ENCODE data around the gene PLA2G15. TPM values are rescaled to one million over a fixed set of nuclear protein-coding genes. Genes with fewer than 3 reads are reported as not detected.
A peak's percentile ranks its signal among the peaks of the same experiment; 100 is the strongest.

PLA2G15 gene
- total RNA-seq, 4 donors from 2014 or later, result 16.4 to 28.6 (median 22.3) TPM

DNA sequence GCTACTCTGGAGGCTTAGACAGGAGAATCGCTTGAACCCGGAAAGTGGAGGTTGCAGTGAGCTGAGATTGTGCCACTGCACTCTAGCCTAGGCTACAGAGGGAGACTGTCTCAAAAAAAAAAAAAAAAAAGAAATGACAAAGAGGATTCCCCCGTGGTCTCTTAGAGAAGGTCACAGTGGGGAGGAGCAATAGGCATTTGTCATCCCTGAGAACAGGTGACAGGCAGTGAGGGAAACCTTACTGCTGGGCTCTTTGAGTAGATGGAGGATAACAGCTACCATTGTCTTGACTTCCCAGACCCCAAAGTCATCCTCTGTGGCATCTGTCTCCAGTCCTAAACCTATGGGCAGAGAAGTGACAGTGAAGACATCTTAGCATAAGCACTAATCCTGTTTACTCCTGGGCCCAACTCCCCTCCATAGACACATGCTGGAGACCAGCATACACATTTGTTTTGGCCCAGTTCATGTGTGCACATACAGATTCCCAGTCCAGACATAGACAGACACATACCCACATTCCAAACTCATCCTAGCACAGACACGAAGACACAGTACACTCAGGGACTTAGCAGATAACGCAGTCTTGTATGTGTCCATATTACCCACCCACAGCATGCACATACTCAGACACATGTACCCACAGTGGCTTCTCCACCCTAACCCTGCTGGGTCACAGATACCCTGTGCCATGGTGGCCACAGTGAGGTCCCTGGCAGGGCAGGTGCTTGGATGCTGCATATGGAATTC lies 11.9 kb upstream of the PLA2G15 start:
- intact Hi-C loops (cut with DNase I; ENCODE audit: low total_unique reads), result loop anchor here (10.0 kb wide), 1 partner anchor 148 kb away; the partner anchor contains the start of gene NFATC3
- no peak for DNase-seq (ENCODE audit: low spot score in 2 of 2)
- TF ChIP-seq POLR2A (IDR thresholded peaks at IDR 0.05), result no peak
- TF ChIP-seq, protein P1, sequence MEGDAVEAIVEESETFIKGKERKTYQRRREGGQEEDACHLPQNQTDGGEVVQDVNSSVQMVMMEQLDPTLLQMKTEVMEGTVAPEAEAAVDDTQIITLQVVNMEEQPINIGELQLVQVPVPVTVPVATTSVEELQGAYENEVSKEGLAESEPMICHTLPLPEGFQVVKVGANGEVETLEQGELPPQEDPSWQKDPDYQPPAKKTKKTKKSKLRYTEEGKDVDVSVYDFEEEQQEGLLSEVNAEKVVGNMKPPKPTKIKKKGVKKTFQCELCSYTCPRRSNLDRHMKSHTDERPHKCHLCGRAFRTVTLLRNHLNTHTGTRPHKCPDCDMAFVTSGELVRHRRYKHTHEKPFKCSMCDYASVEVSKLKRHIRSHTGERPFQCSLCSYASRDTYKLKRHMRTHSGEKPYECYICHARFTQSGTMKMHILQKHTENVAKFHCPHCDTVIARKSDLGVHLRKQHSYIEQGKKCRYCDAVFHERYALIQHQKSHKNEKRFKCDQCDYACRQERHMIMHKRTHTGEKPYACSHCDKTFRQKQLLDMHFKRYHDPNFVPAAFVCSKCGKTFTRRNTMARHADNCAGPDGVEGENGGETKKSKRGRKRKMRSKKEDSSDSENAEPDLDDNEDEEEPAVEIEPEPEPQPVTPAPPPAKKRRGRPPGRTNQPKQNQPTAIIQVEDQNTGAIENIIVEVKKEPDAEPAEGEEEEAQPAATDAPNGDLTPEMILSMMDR (IDR thresholded peaks at IDR 0.05), result no peak
- no peak overlapping the region for H3K4me3 ChIP-seq (ENCODE audit: low read depth, poor library complexity, severe bottlenecking)
- WGBS, 2 donors, result 68 to 75% methylated on average over 5 of the region's 5 CpGs

DNA sequence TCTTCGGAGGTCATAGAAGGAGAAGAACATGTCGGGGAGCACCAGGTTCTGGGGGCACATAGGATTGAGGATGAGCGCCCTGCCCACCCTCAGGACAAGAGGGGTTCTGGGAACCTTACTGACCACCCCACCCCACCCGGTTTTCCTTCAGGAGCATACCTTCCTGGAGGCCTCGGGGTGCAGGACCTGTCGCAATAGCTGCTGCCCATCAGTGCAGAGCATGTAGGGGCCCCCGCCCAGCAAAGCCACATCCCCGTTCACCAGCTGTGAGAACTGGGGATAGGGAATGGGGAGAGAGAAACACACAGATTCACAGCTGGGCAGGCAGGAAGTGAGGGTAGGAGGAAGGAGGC lies 11.4 kb upstream of the PLA2G15 start:
- DNase-seq (ENCODE audit: low spot score in 2 of 2), result peak in 1 of 2 donors; percentile 86
- TF ChIP-seq POLR2A (IDR thresholded peaks at IDR 0.05), result no peak
- TF ChIP-seq, protein P1 (IDR thresholded peaks at IDR 0.05), result no peak
- H3K4me3 ChIP-seq (ENCODE audit: low read depth, poor library complexity, severe bottlenecking), result no peak overlapping the region
- WGBS, 2 donors, result 54 to 63% methylated on average over 7 to 8 of the region's 8 CpGs
- intact Hi-C loops (cut with DNase I; ENCODE audit: low total_unique reads), result loop anchor here (10.0 kb wide), 1 partner anchor 149 kb away; the partner anchor contains the start of gene NFATC3

DNA sequence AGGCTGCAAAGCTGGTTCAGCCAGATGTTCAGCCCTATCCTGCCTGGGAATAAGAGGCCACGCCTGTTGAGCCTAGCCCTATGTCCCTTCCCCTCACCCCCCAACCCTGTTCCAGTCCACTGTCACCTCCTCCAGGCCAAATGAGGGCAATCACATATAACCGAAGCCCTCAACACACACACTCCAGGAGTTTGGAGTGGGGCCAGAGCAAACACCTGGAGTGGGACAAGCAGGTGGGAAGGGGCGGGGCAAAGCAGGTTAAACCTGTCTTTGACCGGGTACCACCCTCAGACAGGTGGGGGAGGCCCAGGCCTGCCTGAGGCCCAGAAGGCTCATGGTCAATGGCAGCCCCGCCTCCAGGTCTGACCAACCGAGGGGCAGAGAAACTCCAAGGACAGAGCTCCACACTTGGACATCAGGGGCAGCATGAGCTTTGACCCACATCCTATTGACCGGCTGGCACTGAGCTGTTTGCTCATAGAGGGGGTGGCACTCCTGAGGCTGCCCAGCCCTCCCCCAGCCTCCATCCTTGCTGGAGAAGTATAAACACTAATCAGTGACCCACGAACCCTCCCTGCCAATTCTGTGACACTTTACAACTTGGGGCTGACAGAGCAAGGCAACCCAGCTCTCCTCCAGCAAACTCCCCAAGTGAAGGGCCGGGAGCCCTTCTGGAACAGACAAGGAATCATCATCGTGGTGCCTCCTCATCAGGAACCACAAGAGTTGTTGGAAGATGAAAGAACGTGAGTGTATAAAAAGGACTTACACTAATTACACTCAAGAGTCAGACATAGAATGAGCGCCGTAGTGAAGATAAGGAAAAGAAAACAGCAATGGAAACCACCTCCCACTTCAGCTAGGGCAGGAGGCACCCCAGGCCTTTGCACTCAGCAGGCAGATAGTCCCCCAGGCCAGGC lies 10.7 kb upstream of the PLA2G15 start:
- WGBS, 2 donors, result 38 to 41% methylated on average over 12 to 13 of the region's 13 CpGs
- H3K4me3 ChIP-seq (ENCODE audit: low read depth, poor library complexity, severe bottlenecking), result peak overlapping the region; percentile 37
- TF ChIP-seq POLR2A (IDR thresholded peaks at IDR 0.05), result no peak
- TF ChIP-seq, protein P1 (IDR thresholded peaks at IDR 0.05), result no peak
- intact Hi-C loops (cut with DNase I; ENCODE audit: low total_unique reads), result loop anchor here (10.0 kb wide), 1 partner anchor 150 kb away; the partner anchor contains the start of gene NFATC3
- peak; percentile 68 to 90 for DNase-seq (ENCODE audit: low spot score in 2 of 2)

DNA sequence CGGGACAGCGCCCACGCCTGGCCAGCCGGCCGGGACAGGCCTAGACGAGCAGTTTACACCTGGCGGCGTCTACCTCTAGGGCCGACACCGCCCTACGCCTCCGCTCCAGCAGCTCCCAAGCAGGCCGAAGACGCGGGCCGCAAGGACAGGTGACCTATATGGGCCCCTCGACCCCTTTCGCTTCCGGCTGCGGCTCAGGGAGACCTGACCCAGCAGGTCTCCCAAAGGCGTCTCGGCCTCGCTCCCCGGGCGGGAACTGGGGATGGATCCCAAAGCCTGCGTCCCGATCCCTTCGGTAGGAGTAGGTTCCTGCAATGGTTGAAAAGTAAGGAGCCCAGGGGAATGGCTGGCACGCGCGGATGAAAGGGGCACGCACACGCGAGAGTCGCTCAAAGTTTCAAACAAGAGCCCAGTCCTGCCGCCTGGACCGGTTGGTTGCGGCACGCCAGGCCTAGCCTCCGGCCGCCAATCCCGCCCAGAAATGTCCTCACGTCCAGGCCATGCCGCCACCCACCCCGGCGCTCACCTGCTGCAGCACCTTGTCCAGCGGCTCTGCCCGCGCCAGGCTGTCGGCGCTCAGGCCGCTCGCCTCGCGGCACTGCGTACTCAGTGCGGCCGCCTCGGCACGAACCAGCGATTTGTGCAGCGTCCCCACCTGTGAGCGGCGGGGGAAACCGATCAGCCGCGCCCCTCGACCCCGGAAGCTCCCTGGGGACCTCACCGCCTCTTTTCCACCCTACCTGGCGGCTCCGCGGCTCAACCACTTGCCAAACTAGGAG lies 9.9 kb upstream of the PLA2G15 start:
- peak overlapping the region; percentile 37 for H3K4me3 ChIP-seq (ENCODE audit: low read depth, poor library complexity, severe bottlenecking)
- peak in 1 of 2 donors; percentile 90 for DNase-seq (ENCODE audit: low spot score in 2 of 2)
- 44 to 46% methylated on average over 40 to 70 of the region's 73 CpGs for WGBS, 2 donors
- intact Hi-C loops (cut with DNase I; ENCODE audit: low total_unique reads), result loop anchor here (10.0 kb wide), 1 partner anchor 150 kb away; the partner anchor contains the start of gene NFATC3
- TF ChIP-seq, protein P1 (IDR thresholded peaks at IDR 0.05), result no peak
- no peak for TF ChIP-seq POLR2A (IDR thresholded peaks at IDR 0.05)

DNA sequence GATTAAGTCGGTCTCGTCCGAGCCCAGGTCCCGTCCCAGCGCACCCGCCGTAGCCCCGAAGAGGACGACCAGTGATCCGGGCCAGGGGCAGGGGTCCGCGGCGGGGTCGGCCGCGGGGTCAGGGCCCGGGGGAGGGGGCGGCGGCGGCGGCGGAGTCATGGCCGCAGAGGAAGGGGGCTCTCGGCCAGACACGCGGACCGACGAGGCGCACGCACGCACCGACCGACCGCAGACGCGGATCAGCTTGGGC lies 9.4 kb upstream of the PLA2G15 start, which contains the start of gene ESRP2:
TSS of gene ESRP2 (minus strand) at position 241 of the 250 bp plus-strand sequence. CDS start at position 159, 82 bp downstream.
- WGBS, 2 donors, result 7 to 11% methylated on average over 20 to 21 of the region's 36 CpGs
- TF ChIP-seq POLR2A (IDR thresholded peaks at IDR 0.05), result no peak
- TF ChIP-seq, protein P1 (IDR thresholded peaks at IDR 0.05), result no peak
- no peak for DNase-seq (ENCODE audit: low spot score in 2 of 2)
- intact Hi-C loops (cut with DNase I; ENCODE audit: low total_unique reads), result loop anchor here (10.0 kb wide), 1 partner anchor 151 kb away; the partner anchor contains the start of gene NFATC3
- peak within 1 kb of the TSS; percentile 42 for H3K4me3 ChIP-seq (ENCODE audit: low read depth, poor library complexity, severe bottlenecking)
